Hypothalamus (tissue), 51 donors: ENCODE results near the gene ABHD1.
"Not testable (repeated sequence)": the region's sequence is repeated elsewhere in the genome, so short reads cannot be mapped to it uniquely, and the experiment has no call there.

Experiments used
- DNase-seq, 51 donors: peaks; one replicate each; lab custom pipeline; 2025; lab: John Stamatoyannopoulos, UW

The ABHD1 gene

GRCh38 chr2:27123302-27124150 is at the start of gene ABHD1:
Gene ABHD1 (plus strand): TSS chr2:27123815. CDS start chr2:27123949, 134 bp downstream.
- peak in 49 of 51 donors; percentile 13 to 82 (median 54) for DNase-seq

- peak in 6 of 51 donors; percentile 6 to 34 (median 9) for DNase-seq
These were observed 48.7 kb upstream of the ABHD1 start for GRCh38 chr2:27074738-27075565.

DNA sequence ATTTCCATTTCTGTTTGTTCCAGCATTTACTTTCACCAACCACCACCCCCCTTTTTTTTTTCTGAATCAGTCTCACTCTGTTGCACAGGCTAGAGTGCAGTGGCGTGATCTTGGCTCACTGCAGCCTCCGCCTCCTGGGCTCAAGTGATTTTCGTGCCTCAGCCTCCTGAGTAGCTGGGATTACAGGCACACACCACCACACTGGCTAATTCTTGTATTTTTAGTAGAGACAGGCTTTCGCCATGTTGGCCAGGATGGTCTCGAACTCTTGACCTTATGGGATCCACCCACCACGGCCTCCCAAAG is 48.1 kb upstream of the ABHD1 start:
- DNase-seq = not testable (repeated sequence)

- DNase-seq = no peak
These were observed 47.3 kb upstream of the ABHD1 start for GRCh38 chr2:27076323-27076722.

DNA sequence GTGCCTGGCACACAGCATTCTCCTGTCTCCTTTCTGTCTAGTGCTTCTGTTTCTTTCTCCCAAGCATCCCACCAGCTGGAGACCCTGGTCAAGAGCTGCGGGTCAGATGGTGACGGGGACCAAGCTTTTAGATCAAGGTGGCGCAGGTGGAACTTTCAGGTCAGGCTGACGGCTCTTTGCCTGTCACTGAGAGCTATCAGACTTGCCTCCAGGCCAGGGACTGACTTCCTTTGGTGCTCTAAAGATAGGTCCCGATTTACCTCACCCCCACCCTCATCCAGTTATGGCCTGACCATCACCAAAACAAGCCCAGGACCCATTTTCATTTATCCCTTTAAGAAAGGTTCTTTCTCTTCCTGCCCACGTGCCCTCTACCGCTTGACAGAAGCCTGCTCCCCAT is 46.4 kb upstream of the ABHD1 start:
- DNase-seq = no peak

DNA sequence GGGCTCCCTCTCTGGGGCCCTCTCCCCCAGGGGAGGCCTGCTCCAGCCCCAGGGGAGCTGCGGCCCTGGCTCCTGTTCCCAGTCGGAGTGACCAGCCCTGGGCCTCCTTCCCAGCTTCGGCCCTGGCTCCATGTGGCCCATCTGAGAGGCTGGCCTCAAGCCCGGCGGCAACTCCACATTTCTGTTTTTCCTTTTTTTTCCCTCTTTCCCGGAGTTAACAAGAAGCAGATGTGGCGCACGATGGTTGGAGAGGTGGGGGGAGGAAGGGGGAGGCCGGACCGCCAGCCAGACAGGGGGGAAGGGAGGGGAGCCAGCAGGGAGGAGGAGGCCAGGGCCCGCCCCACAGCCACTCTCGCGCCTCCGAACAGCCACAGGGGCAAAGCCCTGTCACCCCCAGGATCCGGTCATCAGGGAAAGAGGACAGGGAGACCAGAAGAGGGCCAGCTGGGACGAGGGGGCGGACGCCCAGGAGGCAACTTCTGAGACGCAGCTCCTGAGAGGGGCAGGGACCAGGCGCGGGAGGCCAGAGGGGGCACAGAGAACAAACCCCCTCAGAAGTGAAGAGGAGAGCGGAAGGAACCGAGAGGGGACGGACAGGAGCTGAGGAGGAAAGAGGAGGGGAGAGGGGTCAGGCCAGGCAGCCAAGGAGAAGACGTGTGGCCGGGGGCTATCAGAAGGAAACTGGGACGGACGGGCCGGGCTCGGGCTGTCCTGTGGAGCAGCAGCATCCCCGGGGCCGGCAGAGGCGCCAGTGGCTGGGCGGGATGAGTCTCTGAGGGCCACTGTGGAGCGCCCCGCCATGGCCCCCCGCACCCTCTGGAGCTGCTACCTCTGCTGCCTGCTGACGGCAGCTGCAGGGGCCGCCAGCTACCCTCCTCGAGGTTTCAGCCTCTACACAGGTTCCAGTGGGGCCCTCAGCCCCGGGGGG is 45.1 kb upstream of the ABHD1 start, which contains the start of gene EMILIN1:
EMILIN1 (plus strand) TSS at position 349 of the 928 bp plus-strand sequence; CDS start at position 800, 451 bp downstream.
- DNase-seq = peak in 45 of 51 donors; percentile 8 to 78 (median 54)

DNA sequence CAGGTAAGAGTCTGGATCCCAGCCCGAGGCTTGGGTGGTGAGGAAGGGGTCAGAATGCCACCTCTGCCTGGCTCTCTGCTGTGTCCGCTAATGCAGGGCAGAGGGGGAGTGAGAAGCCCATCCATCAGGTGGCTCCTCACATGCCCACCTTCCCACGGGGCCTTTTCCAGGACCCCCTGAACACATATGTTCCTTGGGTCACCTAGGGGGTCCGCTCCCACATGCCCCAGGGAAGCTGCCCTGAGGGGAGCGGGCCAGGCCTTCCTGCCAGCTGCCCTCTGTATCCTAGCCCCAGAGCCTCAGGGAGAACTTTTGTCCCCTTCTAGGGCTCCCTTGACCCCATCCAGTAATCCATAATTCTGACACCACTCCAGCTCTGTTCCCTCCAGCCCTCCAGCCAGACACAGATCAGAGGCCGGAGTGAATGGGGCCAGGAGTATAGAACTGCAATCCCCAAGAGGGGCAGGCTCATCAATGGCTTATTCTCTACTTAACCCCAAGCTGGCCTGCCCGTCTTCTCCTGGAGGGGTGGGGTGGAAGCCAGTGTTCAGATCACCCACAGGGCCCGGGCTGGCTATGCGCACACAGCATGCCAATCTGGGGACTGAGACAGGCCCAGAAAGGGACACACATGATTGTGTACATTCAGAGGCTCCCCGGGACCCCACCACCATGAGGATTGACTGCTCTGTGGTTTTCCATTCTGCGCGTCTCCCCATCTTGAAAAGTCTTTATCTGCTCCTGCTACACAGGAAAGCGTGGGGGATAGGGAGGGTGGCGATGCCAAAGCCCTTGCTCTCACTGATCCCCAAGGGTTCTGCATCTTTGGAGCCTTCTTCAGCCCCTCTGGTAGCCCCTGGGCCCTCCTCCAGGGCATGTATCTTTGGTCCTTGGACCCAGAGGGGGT is 44.1 kb upstream of the ABHD1 start:
- DNase-seq = no peak

DNA sequence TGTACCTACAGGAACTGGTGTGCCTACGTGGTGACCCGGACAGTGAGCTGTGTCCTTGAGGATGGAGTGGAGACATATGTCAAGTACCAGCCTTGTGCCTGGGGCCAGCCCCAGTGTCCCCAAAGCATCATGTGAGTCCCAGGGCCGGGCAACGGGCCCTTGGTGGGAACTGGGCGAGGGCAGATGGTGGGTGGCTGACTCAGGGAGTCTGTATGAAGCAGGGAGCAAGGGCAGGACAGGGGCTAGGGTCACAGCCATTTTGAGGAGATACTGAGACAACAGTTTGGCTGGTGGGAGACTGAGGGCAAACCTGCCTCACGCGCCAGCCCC is 43.5 kb upstream of the ABHD1 start:
- DNase-seq = no peak

- DNase-seq = no peak
These were observed 43.0 kb upstream of the ABHD1 start for GRCh38 chr2:27080603-27080936.

GRCh38 chr2:27081984-27082772 is 41.4 kb upstream of the ABHD1 start:
- DNase-seq = no peak

DNA sequence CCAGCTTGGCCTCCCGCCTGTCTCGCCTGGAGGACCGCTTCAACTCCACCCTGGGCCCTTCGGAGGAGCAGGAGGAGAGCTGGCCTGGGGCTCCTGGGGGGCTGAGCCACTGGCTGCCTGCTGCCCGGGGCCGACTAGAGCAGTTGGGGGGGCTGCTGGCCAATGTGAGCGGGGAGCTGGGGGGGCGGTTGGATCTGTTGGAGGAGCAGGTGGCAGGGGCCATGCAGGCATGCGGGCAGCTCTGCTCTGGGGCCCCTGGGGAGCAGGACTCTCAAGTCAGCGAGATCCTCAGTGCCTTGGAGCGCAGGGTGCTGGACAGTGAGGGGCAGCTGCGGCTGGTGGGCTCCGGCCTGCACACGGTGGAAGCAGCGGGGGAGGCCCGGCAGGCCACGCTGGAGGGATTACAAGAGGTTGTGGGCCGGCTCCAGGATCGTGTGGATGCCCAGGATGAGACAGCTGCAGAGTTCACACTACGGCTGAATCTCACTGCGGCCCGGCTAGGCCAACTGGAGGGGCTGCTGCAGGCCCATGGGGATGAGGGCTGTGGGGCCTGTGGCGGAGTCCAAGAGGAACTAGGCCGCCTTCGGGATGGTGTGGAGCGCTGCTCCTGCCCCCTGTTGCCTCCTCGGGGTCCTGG is 40.7 kb upstream of the ABHD1 start:
- DNase-seq = no peak

DNA sequence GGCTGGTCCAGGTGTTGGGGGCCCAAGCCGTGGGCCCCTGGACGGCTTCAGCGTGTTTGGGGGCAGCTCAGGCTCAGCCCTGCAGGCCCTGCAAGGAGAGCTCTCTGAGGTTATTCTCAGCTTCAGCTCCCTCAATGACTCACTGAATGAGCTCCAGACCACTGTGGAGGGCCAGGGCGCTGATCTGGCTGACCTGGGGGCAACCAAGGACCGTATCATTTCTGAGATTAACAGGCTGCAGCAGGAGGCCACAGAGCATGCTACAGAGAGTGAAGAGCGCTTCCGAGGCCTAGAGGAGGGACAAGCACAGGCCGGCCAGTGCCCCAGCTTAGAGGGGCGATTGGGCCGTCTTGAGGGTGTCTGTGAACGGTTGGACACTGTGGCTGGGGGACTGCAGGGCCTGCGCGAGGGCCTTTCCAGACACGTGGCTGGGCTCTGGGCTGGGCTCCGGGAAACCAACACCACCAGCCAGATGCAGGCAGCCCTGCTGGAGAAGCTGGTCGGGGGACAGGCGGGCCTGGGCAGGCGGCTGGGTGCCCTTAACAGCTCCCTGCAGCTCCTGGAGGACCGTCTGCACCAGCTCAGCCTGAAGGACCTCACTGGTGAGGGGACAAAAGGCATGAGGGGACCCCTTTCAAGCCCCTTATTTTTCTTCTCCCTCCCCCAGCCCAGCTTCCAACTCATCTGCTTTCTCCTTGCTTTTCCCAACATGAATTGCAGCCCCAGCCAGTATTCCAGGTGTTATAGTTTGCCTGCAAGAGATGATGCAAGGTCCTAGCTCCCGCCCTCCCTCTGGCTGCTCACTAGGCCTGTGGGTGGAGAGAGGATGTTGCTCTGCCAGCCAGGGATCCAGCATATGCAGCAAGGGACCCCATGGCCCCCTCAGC is 40.0 kb upstream of the ABHD1 start:
- no peak for DNase-seq

DNA sequence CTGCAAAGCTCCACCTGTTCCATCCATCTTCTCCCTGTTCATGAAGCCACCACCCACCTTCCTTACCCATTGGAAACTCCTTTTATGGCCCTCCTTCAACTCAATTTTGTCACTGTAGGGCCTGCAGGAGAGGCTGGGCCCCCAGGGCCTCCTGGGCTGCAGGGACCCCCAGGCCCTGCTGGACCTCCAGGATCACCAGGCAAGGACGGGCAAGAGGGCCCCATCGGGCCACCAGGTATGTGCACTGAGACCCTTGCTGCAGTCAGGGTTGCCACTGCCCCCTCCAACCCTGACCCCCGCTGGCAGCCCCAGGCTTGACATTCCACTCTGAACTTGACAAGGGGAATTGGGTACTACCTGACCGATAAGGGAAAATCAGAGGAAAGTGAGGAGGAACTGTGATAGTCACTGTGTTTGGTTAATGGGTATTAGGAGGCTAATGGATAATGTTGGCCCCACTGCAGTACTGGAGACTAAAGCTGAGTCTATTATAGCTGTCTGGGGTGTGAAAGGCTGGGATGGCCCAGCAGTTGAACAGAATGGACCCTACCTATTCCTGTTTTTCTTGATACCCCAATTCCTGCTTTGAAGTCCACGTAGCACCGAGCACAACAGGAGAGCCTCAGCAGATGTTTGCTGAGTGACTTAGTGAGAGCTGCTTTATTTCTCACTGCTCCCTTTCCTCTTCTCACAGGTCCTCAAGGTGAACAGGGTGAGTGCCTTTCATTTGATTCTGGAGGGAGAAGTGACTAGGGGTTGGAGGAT is 39.1 kb upstream of the ABHD1 start:
- no peak for DNase-seq

- DNase-seq = no peak
These were observed 38.4 kb upstream of the ABHD1 start for GRCh38 chr2:27085062-27085672.

GRCh38 chr2:27085673-27086089 is 37.9 kb upstream of the ABHD1 start:
- peak in 49 of 51 donors; percentile 16 to 88 (median 59) for DNase-seq

- peak; percentile 51 to 99 (median 91) for DNase-seq
These were observed 37.4 kb upstream of the ABHD1 start for GRCh38 chr2:27086090-27086723.
